ENCODE results near the gene KRTAP9-6. TPM values are rescaled to one million over a fixed set of nuclear protein-coding genes. Genes with fewer than 3 reads are reported as not detected.
"Not testable (repeated sequence)": the region's sequence is repeated elsewhere in the genome, so short reads cannot be mapped to it uniquely, and the experiment has no call there.

The KRTAP9-6 gene
- total and polyA plus RNA-seq, 12 donors = not detected

DNA sequence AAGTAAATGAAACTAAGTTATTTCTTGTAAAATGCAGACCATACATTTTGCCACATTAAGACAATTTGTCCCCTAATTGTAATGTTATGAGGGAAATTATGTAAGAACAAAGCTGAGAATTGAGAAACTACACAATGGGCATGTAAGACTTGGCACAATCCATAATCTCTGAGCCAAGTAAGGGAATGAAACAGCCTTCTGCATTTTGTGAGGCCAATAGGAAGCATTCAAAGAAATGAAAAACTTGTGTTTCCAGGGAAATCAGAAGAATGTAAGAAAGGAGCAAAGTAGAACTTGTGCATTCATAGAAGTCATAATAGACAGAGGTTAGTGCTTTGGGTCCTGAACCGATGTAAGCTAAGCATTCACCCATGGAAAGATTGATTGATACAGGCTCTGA is 13.9 kb upstream of the KRTAP9-6 start:
- H3K27ac ChIP-seq = no peak overlapping the region
- no peaks in the 10 kb centered on the region for H3K36me3 ChIP-seq (replicated peaks in 1 of 2)
- intact Hi-C loops (cut with DNase I) = no loop called here
- H3K4me3 ChIP-seq = no peak overlapping the region
- peaks cover 12% of the 10 kb centered on the region for H3K27me3 ChIP-seq
- H3K4me1 ChIP-seq (replicated peaks in 1 of 2) = no peaks in the 10 kb centered on the region
- no peak for DNase-seq
- 82 to 91% (median 88%) methylated on average over 1 of the region's 1 CpG for WGBS, 4 donors
- H3K9me3 ChIP-seq (replicated peaks in 1 of 3) = no peaks in the 10 kb centered on the region
- TF ChIP-seq POLR2A (IDR thresholded peaks at IDR 0.05) = no peak
- TF ChIP-seq, protein P1, sequence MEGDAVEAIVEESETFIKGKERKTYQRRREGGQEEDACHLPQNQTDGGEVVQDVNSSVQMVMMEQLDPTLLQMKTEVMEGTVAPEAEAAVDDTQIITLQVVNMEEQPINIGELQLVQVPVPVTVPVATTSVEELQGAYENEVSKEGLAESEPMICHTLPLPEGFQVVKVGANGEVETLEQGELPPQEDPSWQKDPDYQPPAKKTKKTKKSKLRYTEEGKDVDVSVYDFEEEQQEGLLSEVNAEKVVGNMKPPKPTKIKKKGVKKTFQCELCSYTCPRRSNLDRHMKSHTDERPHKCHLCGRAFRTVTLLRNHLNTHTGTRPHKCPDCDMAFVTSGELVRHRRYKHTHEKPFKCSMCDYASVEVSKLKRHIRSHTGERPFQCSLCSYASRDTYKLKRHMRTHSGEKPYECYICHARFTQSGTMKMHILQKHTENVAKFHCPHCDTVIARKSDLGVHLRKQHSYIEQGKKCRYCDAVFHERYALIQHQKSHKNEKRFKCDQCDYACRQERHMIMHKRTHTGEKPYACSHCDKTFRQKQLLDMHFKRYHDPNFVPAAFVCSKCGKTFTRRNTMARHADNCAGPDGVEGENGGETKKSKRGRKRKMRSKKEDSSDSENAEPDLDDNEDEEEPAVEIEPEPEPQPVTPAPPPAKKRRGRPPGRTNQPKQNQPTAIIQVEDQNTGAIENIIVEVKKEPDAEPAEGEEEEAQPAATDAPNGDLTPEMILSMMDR (IDR thresholded peaks at IDR 0.05) = no peak

DNA sequence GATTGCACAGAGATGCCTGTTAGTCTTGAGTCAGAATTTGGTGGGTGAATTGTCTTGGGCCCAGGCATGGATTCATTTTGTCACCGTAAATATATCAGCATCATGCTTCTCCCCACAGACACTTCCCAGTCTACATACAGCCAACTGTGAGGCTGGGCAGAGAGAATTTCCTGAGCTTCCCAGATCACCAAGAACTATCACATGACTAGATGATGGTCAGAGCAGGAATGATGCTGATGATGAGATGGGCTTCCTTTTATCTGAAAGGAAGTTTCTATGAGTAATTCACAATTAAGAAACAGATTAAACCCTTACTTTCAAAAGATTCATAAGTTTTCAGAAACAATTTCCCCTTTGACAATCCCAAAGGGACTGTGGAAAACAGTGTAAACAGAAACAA is 10.3 kb upstream of the KRTAP9-6 start:
- H3K4me3 ChIP-seq = no peak overlapping the region
- intact Hi-C loops (cut with DNase I) = no loop called here
- no peaks in the 10 kb centered on the region for H3K9me3 ChIP-seq (replicated peaks in 1 of 3)
- H3K27ac ChIP-seq = no peak overlapping the region
- DNase-seq = no peak
- 0 to 62% (median 21%) methylated on average over 1 of the region's 1 CpG for WGBS, 4 donors
- TF ChIP-seq POLR2A (IDR thresholded peaks at IDR 0.05) = no peak
- TF ChIP-seq, protein P1 (IDR thresholded peaks at IDR 0.05) = no peak
- no peaks in the 10 kb centered on the region for H3K36me3 ChIP-seq (replicated peaks in 1 of 2)
- H3K27me3 ChIP-seq = peaks cover 18% of the 10 kb centered on the region
- no peaks in the 10 kb centered on the region for H3K4me1 ChIP-seq (replicated peaks in 1 of 2)

DNA sequence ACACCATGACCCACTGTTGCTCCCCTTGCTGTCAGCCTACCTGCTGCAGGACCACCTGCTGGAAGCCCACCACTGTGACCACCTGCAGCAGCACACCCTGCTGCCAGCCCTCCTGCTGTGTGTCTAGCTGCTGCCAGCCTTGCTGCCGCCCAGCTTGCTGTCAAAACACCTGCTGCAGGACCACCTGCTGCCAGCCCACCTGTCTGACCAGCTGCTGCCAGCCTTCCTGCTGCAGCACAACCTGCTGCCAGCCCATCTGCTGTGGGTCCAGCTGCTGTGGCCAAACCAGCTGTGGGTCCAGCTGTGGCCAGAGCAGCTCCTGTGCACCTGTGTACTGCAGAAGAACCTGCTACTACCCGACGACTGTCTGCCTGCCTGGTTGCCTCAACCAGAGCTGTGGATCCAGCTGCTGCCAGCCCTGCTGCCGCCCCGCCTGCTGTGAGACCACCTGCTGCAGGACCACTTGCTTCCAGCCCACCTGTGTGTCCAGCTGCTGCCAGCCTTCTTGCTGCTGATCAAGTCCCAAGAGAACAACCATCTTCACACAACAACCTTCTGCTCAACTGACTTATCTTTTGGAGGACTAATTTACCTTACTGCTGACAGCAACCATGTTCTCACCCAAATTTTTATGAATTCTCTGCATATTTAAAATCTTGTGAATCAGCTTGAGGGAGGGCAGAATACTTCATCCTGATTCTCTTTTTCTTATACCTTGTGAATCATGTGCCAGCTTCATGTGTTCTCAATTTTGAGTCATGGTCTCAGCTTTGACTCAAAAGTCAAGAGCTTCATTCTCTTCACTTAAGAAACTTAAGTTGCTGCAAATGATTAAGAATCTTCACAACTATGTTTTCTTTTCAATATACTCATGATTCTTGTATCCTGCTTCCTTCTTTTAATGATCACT is 9.5 kb upstream of the KRTAP9-6 start, which contains the start of gene KRTAP9-9:
Gene KRTAP9-9, plus strand, starts transcription at position 4 of the 910 bp plus-strand sequence.
- DNase-seq; H3K4me3 ChIP-seq; H3K36me3 ChIP-seq (replicated peaks in 1 of 2); intact Hi-C loops (cut with DNase I); H3K4me1 ChIP-seq (replicated peaks in 1 of 2); H3K27ac ChIP-seq; H3K9me3 ChIP-seq (replicated peaks in 1 of 3): not testable (repeated sequence)
- WGBS, 4 donors = 64 to 88% (median 83%) methylated on average over 3 to 5 of the region's 5 CpGs; no CpG with 5 or more reads in 1 of the 4 donors
- peaks cover 18% of the 10 kb centered on the region for H3K27me3 ChIP-seq

DNA sequence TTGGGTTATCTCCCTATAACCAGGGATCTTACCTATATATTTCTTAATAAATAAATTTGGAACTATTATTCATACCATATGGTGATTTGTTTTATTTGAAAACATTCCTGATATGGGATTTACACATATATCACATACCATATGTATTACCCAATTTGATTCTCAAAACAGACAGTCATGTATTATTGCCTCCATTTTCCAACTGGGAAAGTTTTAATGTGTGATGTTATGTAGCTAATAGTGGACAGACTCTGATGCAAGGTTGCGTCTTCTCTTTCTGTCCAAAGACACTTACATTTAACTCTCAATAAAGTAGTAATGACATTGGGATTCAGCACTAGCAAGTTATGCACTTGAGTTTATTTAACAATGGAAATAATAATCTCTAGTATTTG is 8.9 kb upstream of the KRTAP9-6 start:
- no peaks in the 10 kb centered on the region for H3K36me3 ChIP-seq (replicated peaks in 1 of 2)
- H3K9me3 ChIP-seq (replicated peaks in 1 of 3) = no peaks in the 10 kb centered on the region
- no peak overlapping the region for H3K27ac ChIP-seq
- peaks cover 18% of the 10 kb centered on the region for H3K27me3 ChIP-seq
- intact Hi-C loops (cut with DNase I) = no loop called here
- 75 to 90% (median 87%) methylated on average over 1 of the region's 1 CpG for WGBS, 4 donors
- TF ChIP-seq POLR2A (IDR thresholded peaks at IDR 0.05) = no peak
- TF ChIP-seq, protein P1 (IDR thresholded peaks at IDR 0.05) = no peak
- no peak overlapping the region for H3K4me3 ChIP-seq
- no peak for DNase-seq
- no peaks in the 10 kb centered on the region for H3K4me1 ChIP-seq (replicated peaks in 1 of 2)

DNA sequence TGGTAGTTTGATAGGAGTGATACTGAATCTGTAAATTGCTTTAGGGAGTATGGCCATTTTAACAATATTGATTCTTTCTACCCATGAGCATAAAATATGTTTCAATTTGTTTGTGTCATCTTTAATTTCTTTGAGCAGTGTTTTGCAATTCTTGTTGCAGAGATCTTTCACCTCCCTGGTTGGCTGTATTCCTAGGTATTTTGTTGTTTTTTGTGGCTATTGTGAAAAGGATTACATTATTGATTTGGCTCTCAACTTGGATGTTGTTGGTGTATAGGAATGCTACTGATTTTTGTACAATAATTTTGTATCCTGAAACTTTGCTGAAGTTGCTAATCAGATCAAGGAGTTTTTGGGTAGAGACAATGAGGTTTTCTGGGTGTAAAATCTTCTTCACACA is 6.8 kb upstream of the KRTAP9-6 start:
- Histone ChIP-seq H3K27me3 (peaks cover 6% of the 10 kb centered on the region), H3K4me1 (replicated peaks in 1 of 2) (no peaks in the 10 kb centered on the region), H3K27ac (no peak overlapping the region), H3K9me3 (replicated peaks in 1 of 3) (no peaks in the 10 kb centered on the region), H3K36me3 (replicated peaks in 1 of 2) (no peaks in the 10 kb centered on the region), H3K4me3 (no peak overlapping the region)
- TF ChIP-seq POLR2A (IDR thresholded peaks at IDR 0.05) = no peak
- TF ChIP-seq, protein P1 (IDR thresholded peaks at IDR 0.05) = no peak
- intact Hi-C loops (cut with DNase I) = no loop called here
- DNase-seq = no peak

All from adrenal gland (tissue), 12 donors.